GM10266 (cell line): ENCODE data around the gene SEMG2.

Experiments
- DNase-seq: peaks from one replicate; pipeline ENCODE4 v3.0.0; 2012; ENCODE audit errors: extremely low spot score
- TF ChIP-seq, protein P1 (sequence below): IDR thresholded peaks from 2 replicates; pipeline ENCODE4 v1.5.1; 2012; ENCODE audit warnings: mild to moderate bottlenecking, low read depth; ENCODE audit not compliant: control insufficient read depth, insufficient read depth; ENCODE audit errors: missing control alignments

SEMG2 gene

DNA sequence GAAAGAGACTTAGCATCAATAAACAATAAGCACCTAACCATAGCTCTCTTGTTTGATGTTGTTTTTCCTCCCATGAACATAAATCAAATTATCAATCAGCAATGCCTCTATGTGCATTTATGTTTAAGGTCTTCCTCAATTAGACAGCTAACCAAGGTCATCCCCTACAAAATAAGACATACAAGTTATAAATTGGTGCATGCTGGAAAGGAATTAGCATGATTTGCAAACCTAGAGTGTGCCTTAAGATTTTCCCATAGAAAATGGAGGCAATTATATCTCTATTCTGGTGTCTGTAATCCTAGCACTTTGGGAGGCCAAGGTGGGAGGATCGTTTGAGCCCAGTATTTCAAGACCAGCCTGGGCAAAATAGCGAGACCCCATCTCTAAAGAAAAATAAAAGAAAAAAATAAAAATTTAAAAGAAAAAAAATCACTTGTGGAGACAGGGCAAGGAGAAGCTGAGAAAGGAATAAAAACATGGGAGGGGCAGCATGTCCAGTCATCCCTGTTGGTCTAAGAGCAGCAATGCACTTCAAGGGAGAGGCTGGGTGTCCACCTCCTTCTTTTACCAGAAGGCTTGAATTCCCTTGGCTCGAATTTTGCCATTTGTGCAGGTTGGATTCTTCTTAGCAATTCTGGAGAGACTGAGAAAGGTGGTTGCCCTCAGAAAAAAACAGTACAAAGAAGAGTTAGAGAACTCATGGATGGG, 42.5 kb downstream of the SEMG2 start:
- TF ChIP-seq, protein P1, sequence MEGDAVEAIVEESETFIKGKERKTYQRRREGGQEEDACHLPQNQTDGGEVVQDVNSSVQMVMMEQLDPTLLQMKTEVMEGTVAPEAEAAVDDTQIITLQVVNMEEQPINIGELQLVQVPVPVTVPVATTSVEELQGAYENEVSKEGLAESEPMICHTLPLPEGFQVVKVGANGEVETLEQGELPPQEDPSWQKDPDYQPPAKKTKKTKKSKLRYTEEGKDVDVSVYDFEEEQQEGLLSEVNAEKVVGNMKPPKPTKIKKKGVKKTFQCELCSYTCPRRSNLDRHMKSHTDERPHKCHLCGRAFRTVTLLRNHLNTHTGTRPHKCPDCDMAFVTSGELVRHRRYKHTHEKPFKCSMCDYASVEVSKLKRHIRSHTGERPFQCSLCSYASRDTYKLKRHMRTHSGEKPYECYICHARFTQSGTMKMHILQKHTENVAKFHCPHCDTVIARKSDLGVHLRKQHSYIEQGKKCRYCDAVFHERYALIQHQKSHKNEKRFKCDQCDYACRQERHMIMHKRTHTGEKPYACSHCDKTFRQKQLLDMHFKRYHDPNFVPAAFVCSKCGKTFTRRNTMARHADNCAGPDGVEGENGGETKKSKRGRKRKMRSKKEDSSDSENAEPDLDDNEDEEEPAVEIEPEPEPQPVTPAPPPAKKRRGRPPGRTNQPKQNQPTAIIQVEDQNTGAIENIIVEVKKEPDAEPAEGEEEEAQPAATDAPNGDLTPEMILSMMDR: no peak
- DNase-seq: no peak

DNA sequence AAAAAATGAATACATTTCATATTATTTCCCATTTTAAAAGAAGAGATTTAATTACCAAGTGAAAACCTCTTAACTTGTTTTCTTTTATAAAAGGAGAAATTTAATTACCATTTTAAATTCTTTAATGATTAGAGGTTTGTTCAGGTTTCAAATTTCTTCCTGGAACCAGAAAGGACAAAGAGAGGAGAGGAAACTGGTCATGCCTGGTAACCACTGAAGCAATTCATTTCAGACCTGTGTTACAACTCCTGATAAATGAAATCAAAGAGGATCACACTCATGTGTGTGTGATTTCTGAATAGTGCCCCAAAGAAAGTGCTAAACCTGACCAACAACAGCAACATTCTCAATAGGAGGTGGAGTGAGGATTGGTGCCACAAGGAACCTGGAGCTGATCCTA, 45.8 kb downstream of the SEMG2 start:
- DNase-seq: no peak
- TF ChIP-seq, protein P1: no peak

DNA sequence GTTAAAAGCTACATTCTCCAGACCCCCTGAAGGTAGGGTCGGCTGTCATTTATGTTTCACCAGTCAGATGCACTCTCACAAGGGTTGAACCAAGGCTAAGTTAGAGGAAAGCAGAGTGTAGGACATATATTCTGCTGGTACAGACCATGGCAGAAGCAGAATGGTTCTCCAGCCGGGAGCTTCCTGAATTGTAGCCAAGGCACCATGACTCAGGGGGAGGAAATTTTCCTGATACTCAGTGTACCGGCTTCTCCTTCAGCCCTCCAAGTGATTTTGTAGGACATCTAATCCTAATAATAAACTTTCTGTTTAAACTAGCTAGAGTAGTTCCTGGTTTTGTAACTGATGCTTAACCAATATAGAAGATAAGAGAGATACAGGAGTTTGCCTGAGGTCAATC, 47.4 kb downstream of the SEMG2 start:
- DNase-seq: no peak
- TF ChIP-seq, protein P1: no peak

DNA sequence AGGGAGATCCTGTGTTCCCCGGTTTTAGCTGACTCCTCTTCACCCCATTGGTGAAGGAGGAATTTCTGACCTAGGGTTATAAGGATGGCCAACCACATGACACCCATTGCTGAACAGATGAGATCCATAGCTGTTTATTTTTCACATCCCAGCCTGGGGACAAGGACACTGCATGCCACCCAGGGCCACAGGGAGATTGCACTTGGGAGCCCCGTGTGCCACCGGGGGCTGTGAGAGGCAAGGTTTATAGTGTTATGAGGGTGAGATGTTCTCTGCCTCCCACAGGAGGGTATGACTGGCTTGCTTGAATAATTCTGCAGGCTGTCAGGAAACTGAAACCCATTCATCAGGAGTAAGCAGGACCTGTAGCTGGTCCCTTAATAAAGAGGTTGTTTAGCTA, 47.9 kb downstream of the SEMG2 start:
- DNase-seq: no peak
- TF ChIP-seq, protein P1: no peak

DNA sequence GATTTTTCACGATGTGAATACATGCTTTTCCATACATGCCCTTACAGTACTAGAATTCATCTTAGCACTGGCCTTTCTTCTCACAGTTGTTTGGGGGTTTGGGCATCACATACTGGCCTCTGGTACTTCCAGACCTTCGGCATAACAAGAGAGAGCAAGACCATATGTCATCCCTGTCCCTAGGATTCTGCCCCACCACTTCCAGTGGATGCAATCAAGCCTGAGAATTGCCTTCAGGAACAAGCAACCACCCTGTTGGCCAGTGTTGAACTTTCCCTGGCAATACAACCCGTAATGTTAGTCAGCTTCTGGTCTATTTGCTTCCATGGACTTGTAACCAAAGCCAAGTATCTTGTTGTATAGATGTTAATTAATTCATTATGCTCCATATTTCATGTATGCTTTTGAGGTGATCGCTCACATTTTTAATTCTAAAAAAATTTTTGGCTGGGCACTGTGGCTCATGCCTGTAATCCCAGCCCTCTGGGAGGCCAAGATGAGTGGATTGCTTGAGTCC, 48.6 kb downstream of the SEMG2 start:
- TF ChIP-seq, protein P1: no peak
- no peak for DNase-seq
